HL-60 (cell line): ENCODE results near the gene PKP3.

ENCODE experiments used
- CTCF ChIP-seq: IDR thresholded peaks from one replicate; pipeline ENCODE4 v1.5.1; 2011; ENCODE audit warnings: low read length, control low read depth, inconsistent platforms; ENCODE audit not compliant: insufficient read depth
- GABPA ChIP-seq: IDR thresholded peaks from 2 replicates; pipeline ENCODE4 v1.6.1; 2012; ENCODE audit warnings: low read depth
- REST ChIP-seq: IDR thresholded peaks from 2 replicates; pipeline ENCODE4 v1.6.1; 2012; ENCODE audit warnings: low read depth; ENCODE audit not compliant: insufficient replicate concordance
- SPI1 ChIP-seq: IDR thresholded peaks from 2 replicates; pipeline ENCODE4 v1.6.1; 2012; ENCODE audit warnings: low read depth, mild to moderate bottlenecking, borderline replicate concordance

DNA sequence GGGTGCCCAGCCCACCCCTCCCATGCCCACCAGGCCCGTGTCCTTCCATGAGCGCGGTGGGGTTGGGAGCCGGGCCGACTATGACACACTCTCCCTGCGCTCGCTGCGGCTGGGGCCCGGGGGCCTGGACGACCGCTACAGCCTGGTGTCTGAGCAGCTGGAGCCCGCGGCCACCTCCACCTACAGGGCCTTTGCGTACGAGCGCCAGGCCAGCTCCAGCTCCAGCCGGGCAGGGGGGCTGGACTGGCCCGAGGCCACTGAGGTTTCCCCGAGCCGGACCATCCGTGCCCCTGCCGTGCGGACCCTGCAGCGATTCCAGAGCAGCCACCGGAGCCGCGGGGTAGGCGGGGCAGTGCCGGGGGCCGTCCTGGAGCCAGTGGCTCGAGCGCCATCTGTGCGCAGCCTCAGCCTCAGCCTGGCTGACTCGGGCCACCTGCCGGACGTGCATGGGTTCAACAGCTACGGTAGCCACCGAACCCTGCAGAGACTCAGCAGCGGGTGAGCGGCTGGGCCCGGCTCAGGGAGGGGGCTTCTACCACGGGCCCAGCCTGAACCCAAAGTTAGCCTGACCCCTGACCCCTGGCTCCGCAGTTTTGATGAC lies 3.0 kb downstream of the PKP3 start:
- TF ChIP-seq CTCF (peak; percentile 36), REST (no peak), GABPA (no peak), SPI1 (no peak)
